Measurements from ENCODE around the gene HAVCR2.

GRCh38 chr5:157121709-157122108 lies 12.9 kb upstream of the HAVCR2 start:
- TF ChIP-seq CTCF (conservative IDR thresholded peaks at IDR 0.05 in 1 of 2, IDR thresholded peaks at IDR 0.05 in 1 of 2; ENCODE audit: extremely low read depth in 1 of 2, insufficient read depth in 1 of 2, low read depth in 1 of 2, low read length in 2 of 2) (no peak), EZH2 (IDR thresholded peaks at IDR 0.05; ENCODE audit: borderline replicate concordance, low read length) (no peak)

Measured in mammary epithelial cell (primary cell).